NCI-H510A treated with DMSO at 0.1 percent for 48 hours (cell line): Measurements from ENCODE around the gene ZNF296.

Source experiments
- DNase-seq: peaks from one replicate; lab custom pipeline; 2025; lab: John Stamatoyannopoulos, UW

ZNF296 gene

DNA sequence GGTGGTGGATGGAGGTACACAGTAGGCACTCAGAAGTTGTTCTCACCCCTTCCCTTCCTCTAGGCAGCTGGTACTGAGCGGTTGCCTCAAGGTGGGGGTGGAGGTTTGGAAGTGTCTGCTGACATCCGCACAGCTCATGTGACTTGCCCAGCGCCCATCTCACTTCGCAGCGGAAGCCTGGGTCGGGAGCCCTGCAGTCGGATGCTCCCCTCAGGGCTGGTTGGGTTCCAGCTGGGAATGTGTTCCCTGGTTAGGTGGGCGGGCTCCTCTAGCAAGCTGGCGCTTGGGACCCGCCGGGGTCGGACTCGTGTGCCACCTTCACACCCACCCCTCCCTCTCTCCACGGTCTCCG lies 26.9 kb upstream of the ZNF296 start:
- peak; percentile 29 for DNase-seq

DNA sequence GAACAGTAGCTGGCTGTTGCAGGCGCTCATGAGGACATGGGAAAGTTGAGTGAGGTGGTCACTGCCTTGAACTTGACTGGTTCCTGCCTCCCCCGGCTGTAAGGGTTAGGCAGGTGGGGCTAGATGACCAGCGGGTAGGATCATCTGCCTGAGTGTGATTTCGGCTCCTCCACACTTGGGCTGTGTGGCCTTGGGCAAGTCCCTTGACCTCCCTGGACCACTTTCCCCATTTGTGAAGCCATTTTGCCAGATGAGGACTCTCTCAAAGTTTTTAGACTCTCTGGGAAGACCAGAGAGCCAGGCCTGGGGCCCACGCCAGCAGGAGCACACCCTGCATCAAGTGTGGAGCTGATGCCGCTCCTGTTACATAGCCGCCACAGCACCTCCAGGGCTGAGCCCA lies 26.2 kb upstream of the ZNF296 start:
- no peak for DNase-seq

DNA sequence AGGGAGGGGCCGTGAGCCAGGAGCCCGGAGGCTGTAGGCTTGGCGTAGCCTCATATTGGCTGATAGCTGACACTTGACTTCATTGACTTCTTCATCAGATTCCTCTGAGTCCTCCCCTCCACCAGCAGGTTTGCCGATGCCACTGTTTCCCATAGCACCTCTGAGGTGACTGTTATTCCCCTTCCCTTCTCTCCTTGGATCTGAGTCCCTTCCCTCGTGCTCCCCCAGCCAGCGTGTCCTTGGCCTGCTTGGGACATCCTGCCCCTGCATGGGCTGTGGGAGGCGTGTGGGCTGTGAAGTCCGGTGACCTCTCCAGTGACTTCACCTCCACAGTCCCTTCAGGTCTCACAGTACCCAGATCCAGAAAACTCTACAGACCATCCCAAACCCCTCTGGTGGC lies 25.5 kb upstream of the ZNF296 start:
- no peak for DNase-seq

DNA sequence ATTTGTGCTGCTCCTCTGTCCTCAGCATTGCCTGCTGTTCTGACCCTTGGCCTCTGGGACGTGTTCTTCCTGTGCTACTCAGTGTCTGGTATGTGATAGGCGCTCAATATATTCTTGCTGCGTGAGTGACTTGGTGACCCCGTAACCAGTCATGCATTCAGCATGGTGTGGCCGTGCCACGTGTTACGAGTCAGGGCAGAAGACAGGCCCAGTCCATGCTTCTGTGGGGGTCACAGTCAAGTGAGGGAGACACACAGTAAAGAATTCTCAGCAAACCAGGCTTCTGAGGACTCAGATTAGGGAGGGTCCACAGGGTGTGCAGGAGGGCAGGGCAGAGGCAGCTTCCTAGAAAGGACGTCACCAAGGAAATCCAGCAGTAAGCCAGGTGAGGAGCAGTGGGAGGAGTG lies 24.6 kb upstream of the ZNF296 start:
- no peak for DNase-seq

DNA sequence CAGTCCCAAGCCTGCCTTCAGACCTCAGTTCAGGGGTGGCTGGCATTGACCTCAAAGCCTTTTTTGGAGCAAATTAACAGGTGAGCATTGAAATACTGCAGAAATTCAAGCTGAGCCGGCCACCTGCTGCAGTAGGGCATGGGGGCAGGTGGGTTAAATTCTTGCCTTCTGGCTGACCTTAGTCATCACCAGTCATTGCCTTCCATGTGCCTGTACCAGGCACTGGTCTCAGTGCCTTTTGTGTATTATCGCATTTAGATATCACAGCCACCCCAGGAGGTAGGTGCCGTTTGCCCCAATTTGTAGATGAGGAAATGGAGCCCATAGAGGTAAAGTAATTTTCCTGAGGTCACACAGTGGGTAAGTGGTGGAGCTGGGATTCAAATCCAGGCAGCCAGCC lies 23.9 kb upstream of the ZNF296 start:
- no peak for DNase-seq

DNA sequence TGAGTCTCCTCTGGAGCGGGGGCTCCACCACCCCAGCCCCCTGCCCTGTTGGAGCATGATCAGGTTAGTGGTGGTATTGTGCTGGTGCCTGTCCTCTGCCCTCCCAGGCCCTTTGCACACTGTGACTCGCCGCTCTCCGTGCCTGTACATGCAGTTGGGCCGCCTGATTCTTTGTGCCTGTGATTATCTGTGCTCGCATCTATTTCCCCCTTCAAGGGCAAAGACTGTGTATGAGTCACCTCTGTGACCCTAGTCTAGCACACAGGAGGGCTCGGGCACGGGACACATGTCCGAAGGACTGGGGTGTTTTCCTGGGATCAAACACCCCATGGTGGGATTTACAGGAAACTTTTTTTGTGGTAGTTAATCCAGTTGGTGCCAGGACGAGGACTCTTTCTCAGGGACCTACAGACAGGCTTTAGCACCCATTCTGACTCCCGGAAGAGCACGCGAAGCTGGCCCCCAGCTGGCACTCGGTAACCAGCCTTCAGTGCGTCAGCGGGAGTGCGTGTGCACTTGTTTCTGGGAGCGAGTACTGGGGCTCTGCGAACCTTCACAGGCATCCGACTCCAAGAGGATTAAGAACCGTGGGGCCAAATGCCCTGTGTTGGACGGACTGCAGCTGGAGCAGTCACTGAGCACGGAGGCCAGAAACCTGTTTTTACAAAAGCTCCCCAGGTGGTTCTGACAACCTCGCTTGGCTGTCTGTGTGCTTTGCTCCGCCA lies 23.4 kb upstream of the ZNF296 start:
- no peak for DNase-seq

DNA sequence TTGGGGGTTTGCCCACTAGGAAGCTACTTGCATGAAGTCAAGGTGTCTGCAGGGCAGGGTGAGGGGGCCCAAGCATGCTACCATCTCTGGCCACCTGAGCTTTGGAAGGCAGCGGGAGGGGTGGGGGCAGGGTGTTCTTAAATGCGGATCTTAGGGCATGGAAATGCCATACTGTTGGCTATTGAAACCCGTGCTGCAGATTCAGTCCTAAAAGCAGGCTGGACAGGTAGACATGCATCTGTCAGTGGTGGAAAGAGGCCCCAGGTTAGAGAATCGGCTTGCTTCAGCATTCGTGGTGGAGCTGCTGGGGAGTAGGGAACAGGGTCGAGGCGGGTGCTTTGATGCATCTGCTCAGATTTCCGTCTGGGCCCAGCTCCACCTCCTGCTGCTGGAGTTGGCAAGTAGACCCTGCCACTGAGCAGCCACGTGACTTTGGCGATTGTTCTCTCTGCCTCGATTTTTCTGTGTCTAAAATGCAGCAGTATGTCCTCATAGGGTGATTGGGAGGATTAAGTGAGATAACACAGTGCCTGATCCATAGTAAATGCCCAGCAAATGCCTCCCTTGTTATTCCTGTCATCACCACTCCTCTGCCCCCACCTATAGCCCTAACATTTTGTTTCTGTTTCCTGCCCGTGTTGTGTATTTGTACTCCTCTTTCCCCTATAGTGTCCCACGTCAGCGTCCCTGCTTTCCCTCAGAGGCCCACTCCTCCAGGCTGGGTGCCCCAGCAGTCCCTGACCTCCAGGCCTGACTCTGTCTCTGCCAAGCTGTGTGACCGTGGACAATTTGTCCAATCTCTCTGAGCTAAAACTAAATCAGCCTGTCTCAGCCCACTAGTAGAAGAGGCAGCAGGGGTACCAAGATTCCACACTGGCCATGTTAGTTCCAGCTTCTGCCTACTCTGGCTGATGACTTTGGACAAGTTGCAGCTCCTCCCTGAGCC lies 22.5 kb upstream of the ZNF296 start:
- DNase-seq = no peak

DNA sequence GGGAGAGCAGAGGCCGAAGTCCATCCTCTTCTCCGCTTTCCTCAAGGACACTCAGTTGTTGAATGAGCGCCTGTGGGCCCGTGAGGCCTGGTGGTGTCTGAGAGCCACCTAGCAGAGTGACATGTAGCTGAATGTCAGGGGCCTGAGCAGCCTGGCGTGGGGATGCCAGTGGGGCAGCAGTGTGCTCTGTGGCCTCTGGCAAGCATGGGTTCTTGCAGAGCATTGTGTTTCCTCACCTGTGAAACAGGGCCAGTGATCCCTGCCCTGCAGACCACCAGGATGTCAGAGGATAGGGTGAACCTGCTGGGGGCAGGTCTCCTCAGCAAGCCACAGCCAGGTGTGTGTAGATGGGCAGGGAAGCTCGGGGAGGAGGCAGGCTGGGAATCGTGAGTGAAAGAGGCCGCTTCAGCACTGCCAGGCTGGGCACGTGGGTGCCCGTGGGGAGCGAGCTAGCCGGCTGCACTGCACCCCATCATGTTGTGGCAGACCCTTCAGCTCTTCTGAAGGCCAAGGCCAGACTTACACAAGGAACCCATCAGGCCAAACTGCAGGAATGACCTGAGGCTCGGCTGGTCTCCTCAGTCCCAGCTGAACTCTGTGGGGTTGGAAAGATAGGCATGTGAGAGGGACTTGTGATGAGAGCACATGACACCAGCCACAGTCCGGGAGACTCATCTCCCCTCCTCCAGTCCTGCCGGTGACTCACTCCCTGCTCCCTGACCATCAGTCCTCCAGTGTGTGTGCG lies 21.7 kb upstream of the ZNF296 start:
- no peak for DNase-seq

DNA sequence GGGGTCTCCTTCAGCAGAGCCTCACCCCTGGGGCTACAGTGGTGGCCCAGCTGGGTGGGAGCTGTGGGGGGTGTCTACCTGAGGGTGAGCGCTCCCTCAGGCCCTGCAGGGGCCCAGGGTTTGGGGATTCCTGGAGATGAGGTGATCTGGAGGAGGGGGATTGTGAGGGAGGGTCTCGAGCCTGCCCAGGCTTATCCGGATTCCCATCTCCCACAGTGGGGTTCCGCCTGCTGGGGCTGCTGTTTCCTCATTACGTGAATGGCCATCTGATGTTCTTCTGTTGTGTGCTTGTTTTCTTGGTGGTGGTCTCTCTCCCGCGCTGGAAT lies 21.1 kb upstream of the ZNF296 start:
- no peak for DNase-seq

DNA sequence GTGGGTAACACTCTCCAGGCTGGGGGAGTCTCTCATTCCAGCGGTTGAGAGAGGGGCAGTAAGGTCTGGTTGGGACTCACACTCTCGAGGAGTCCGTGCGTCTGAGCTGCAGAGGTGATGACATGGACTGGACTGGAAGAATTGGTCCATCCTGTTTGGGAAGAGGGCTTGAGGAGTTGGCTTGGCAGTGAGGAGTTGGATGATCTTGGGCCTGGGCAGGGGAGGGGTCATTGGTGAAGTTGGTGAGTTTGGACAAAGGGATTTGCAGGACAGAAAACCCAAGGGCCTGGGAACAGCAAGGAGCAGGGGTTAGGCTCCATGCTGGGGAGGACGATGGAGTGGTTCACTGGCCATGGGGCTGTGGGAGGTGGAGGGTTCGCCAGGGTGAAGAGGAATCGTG lies 20.4 kb upstream of the ZNF296 start:
- no peak for DNase-seq

DNA sequence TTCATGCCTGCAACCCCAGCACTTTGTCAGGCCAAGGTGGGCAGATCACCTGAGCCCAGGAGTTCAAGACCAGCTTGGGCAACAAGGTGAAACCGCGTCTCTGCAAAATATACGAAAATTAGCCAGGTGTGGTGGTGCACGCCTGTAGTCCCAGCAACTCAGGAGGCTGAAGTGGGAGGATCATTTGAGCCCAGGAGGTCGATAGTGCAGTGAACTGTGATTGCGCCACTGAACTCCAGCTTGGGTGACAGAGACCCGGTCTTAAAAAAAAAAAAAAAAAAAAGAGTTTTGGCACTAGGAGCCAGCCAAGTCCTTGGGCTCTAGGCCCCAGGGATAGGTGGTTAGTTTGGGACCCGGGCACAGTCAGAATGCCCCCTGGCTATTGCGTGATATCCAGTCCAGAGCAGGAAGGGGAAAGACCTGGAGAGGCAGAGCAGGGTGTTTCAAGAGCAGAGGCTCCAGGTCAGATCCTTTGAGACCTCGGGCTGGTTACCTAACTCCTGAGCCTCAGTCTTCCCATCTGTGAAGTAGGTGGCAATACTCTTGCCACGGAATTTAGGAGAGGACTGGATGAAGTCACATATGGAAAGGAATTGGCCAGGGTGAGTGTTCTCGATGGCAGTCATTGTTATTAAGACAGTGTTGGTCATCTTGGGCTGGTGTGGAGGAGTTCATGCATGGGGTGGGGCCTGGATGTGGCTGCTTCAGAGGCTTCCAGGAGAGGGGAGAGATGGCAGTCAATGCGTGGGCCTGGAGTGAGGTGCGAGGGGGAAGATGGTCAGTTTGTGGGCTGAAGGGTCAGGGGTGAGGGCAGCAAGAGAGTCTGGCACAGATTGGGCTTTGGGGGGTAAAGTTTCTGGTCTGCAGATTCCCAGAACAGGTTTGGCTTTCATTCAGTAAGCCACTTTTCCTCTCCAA lies 19.5 kb upstream of the ZNF296 start:
- no peak for DNase-seq

DNA sequence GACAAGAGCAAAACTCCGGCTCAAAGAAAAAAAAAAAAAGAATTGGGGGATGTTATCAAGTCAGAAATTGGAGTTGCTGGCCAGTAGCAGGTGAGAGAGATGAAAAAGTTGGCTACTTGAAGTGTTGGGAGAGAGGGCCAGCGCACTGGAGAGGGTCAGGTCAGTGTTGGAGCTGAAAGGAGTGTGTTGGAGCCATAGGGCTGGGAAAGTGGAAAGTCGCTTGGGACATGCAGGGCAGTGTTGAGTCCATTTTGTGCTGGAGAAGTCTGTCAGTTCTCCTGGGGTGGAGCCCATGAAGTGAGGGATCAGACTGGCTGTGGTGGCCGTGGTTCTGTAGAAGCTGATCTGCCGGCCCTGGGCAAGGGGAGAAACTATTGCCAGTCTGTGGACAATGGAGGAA lies 18.4 kb upstream of the ZNF296 start:
- no peak for DNase-seq

DNA sequence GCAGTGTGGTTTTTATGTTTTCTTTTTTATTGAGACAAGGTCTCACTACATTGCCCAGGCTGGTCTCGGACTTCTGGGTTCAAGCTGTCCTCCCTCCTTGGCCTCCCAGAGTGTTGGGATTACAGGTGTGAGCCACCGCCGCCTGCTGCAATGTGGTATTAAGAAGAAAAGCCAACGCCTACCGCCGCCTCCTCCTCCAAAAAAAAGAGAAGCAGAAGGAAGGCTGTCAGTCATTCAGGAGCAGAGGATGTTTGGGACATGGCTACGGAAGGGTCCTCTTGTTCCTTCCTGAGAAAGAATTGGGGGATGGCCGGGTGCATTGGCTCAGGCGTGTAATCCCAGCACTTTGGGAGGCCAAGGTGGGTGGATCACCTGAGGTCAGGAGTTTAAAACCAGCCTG lies 17.9 kb upstream of the ZNF296 start:
- no peak for DNase-seq

DNA sequence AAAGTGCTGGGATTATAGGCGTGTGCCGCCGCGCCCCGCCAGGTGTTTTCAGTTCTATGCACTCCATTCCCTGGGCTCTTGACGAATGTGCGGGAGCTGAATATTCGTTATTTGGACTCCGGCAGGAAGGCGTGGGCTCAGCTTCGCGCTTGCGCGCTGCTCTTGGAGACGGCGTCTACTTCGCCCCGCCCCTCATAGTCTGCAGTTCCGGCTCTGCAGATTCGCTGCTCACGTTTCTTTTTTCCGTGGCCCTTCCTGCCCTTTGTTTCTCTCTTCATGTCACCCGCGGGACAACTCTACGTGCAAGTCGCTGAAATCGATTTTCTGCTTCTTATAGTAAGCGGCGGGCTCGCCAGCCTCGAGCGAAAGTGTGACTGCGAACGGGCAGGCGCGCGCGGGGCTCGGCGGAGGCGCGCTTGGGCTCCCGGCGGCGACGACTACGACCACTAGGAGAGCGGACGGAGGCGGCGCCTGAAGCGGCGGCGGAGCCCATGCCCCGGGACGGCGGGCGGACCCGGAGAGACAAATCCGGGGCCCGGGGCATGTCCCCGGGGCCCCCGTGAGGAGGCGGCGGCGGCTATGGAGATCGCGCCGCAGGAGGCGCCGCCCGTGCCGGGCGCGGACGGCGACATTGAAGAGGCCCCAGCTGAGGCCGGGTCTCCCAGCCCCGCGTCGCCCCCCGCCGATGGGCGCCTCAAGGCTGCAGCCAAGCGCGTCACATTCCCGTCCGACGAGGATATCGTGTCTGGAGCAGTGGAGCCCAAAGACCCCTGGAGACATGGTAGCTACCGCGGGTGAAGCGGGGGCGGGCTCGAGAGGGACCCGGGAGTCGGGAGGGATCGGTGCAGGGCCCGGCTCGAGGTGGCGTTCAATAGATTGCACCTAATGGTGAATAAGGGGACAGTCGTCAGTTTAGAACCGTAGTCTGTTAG lies 16.7 kb upstream of the ZNF296 start, which contains the start of gene PPP1R37:
Gene PPP1R37 (plus strand): TSS at position 433 of the 932 bp plus-strand sequence. CDS start 147 bp downstream, at position 580.
- DNase-seq = peak; percentile 89

DNA sequence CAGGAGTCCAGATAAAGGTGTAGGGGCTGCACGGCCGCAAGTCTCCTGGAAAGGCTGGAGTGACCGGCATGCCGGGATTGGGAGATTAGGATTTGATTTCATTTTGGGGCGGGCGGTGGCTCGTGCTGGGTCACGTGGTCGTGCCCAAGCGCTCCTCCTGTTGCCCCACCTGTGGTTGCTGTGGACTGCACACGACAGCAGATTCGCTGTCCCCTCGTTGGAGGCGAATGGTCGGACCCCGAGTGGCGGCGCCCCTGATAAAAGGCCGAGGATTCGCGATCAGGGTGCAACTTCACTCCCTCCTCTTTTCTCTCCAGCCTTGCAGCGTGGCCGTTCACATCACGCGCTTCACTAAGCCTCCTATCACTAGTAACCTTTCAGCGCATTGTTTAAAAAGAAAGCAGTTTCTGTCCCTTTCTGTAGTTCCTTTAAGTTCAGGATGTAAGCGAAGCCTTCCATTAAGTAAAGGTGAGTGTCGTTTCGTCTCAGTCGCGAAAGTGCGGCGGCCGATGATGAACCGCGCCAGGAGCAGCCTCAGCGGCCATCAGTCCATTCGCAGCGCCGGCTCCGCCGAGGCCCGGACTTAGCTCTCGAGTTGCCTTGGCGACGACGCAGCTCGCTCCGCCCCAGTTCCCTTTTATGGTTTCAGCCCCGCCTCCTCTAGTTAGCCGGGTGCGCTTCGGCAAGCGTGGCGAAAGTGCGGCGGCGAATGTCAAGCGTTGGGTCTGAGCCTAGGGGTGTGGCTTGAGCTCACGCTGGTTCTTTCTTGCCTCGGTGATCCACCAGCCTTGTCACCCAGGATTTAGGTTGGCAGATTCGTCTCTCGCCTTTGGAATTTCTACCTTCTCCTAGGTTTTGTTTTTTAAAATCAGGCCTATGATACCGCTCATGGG lies 15.0 kb upstream of the ZNF296 start:
- peak; percentile 97 for DNase-seq

DNA sequence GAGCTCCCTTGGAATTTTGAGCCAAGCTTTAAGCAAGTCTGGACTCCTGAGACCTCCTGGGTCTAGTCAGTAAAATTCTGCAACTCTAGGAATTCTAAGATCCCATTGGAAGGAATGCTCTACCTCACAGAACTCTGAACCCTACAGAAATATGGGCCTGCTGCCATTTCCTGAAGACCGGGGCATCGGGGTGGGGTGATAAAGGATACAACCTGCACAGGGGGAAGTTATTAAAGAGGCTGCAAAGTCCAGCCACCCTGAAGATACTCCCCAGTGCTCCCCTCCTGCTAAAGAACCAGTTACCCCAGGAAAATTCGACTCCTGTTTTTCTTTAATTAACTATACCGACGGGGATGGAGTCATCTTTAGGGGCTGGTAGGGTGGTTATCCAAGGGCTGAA lies 14.3 kb upstream of the ZNF296 start:
- DNase-seq = no peak

DNA sequence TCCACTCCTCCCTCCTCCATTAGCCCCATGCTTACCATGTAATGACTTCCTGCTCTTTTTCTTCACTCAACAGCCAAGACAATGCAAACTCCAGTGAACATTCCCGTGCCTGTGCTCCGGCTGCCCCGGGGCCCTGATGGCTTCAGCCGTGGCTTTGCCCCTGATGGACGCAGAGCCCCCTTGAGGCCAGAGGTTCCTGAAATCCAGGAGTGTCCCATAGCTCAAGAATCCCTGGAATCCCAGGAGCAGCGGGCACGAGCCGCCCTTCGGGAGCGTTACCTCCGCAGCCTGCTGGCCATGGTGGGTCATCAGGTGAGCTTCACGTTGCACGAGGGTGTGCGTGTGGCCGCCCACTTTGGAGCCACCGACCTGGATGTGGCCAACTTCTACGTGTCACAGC lies 13.8 kb upstream of the ZNF296 start:
- DNase-seq = no peak

DNA sequence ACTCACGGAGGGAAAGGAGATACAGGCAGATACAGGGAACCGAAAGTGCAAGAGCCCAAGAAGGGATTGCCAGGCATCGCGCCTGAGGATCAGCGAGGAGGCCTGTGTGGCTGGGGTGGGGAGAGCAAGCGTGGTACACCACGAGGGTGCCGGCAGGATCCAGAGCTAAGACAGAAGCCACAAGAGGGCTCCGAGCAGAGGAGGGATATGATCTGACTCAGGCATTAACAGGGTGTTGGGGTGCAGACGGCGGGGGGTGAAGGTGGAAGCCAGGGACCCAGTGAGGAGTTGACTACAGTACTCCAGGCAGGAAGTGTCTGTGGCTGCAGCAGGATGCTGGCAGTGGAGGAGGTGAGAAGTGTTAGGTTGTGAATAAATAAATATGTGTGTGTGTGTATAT lies 11.3 kb upstream of the ZNF296 start:
- no peak for DNase-seq

DNA sequence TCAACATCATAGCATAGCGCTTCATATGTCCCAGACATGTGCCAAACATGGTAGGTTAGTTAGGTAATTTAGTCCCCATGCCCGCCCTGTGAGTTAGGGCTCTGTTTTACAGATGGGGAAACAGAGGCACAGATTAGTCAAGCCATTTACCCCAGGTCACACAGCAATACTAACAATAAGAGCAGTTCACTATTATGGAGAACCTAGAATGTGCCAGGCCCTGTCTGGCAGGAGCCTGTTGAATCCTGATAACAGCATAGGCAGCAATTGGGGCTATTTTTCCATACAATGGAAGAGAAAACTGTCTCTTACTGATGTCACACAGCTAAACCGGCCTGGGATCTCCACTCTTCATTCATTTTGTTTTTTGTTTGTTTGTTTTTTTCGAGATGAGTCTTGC lies 10.2 kb upstream of the ZNF296 start:
- no peak for DNase-seq

DNA sequence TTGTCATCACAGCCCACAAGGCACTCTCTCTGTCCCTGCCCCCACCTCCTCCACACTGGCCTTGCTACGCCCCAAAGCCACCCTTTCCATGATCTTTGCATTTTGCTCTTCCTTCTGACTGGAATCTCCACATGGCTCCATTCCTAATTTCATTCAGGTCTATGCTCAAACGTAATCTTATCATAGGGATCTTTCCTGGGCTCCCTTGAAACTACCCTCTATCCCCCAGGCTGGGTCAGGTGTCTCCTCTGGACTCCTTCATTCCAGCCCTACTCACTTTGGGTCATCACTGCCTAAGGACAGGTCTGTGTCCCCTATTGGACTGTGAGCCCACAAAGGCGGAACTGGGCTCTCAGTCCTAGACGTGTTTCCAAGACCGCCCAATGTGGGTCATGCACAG lies 5.9 kb upstream of the ZNF296 start:
- DNase-seq = no peak
